Stimulated activated effector memory CD8-positive, alpha-beta T cell treated with anti-CD3 and anti-CD28 coated beads, Interleukin-12 subunit alpha, Interleukin-12 subunit beta, amount 100 ng/mL, for 72 hours (primary cell): Measurements from ENCODE around the gene IRF4.

ENCODE experiments used
- ATAC-seq: fragments of 150-1000 bp; cut with Tn5 transposase; 2 replicates; pipeline ENCODE4 v1.10.0; 2021
- DNase-seq, 2 donors: peaks; one replicate each; pipeline ENCODE4 v3.0.0; 2021 to 2022; ENCODE audit warnings: low spot score in 2 of 2
- H3K27ac Mint-ChIP-seq: one replicate; pipeline ENCODE4 v1.8.0; 2022; ENCODE audit warnings: mild to moderate bottlenecking, mixed read lengths
- H3K36me3 Mint-ChIP-seq: one replicate; pipeline ENCODE4 v1.8.0; 2022; ENCODE audit warnings: mild to moderate bottlenecking, mixed read lengths
- H3K4me1 Mint-ChIP-seq: one replicate; pipeline ENCODE4 v1.8.0; 2022; ENCODE audit warnings: mixed read lengths
- H3K4me3 Mint-ChIP-seq: one replicate; pipeline ENCODE4 v1.8.0; 2022; ENCODE audit warnings: mild to moderate bottlenecking, mixed read lengths
- H3K9me3 Mint-ChIP-seq: one replicate; pipeline ENCODE4 v1.8.0; 2022; ENCODE audit warnings: mixed read lengths

IRF4 gene

DNA sequence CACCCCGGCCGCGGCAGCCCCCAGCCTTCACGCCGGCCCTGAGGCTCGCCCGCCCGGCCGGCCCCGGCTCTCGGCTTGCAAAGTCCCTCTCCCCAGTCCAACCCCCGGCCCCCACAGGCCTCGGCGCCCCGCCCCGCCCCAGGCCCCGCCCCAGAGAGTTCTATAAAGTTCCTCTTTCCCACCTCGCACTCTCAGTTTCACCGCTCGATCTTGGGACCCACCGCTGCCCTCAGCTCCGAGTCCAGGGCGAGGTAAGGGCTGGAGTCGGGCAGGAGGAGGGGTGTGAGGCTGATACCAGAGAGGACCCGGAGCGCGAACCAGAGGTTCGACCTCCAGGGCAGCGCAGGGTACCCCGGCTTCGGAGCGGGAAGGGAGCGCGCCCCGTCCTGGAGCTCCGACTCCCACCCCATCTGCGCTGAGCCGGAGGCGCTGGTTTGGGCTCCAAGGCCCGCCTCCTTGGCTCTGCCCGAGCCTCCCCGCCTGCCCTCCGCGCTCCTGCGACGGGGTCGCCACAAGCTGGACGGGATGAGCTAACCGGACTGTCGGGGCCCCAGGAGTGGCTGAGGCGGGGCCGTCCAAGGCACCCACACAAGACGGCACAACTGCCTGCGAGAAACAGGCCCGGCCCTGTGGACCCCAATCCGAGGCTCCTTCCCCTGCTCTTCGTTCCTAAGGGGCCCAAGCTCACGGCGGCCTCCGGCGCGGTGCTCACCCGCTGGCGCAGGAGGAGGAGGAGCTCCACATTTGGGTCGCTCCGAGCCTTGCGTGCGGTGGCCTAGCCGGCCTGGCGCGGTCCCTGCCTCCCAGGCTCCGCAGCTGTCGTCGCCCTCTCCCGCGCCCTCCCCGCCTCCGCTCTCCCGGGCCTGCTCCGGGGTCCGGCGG is at the start of gene IRF4:
TSS of gene IRF4 (plus strand) at position 194 of the 882 bp plus-strand sequence. CDS start 1,401 bp downstream, outside the sequence.
- DNase-seq: peak; percentile 60 to 90
- peaks cover 62% of the 10 kb centered on the region for H3K4me1 Mint-ChIP-seq

DNA sequence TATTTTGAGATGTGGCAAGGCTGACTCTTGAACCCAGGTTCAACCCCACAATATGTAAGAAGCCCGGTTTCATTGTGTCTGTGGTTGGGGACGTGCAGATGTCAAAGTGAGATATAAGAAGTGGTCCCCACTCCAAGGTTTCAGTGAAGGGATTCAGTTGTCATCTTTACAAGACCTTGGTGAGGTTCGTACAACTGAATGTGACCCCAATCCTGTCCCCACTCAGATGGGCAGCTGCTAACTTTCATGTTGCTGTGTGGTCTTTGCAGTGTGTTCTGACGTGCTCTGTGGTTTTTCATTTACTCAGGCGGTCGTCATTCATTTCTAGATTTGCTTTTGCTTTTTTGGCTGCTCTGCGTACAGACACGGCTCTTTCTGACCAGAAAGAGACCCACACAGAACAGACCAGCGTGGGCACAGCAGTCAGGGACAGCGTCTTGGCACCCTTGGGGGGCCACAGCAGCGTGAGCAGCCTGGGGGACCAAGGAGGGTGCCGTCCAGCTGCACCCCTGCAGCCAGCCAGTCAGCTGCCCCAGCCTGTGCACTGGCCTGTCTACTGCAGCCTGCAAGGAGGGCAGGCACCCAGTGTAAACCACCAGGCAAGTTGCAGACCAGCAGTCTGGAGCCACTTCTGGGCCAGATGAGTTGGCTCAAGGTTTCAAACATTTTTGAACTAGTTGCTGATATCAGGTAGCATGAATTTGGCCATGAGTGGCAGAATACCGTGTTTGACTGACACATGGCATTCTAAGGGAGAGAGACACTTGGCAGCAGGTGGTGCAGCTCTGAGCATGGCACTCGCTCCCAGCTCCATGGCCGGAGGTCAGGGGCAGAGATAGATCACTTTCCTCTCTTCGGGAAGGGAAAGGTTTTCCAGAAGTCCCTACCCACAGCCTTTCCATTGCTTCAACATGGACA is 49.4 kb upstream of the IRF4 start:
- H3K4me1 Mint-ChIP-seq: peaks cover 62% of the 10 kb centered on the region
- DNase-seq: peak; percentile 17 to 80
- no peaks in the 10 kb centered on the region for H3K9me3 Mint-ChIP-seq
- H3K36me3 Mint-ChIP-seq: peaks cover 18% of the 10 kb centered on the region
- peak overlapping the region; percentile 38 for H3K4me3 Mint-ChIP-seq
- peak; percentile 80 for ATAC-seq
- H3K27ac Mint-ChIP-seq: peak overlapping the region; percentile 74

More for the DNA sequence above, at the start of gene IRF4:
- Mint-ChIP-seq H3K9me3 (no peaks in the 10 kb centered on the region), H3K27ac (peak within 1 kb of the TSS; percentile 99), H3K36me3 (peaks cover 68% of the 10 kb centered on the region), H3K4me3 (peak within 1 kb of the TSS; percentile 96)
- ATAC-seq: peak; percentile 69

DNA sequence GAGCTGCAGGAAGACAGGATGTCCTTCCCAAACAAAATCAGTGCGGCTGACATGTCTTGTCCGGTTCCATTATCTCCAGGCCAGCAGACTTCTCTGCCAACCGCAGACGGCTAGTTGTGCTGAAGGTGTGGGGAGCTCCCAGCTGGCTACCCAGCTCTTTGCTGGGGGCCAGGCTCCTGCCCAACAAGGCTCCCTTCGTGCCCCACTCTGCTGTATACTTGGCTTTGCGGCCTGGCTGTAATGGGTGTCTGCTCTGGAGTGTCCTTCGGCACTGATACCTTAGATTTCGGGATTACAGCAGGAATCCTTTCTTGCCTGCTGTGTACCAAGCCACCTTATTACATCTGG is 48.7 kb upstream of the IRF4 start:
- DNase-seq: no peak
- Mint-ChIP-seq H3K9me3 (no peaks in the 10 kb centered on the region), H3K27ac (no peak overlapping the region), H3K36me3 (peaks cover 24% of the 10 kb centered on the region), H3K4me3 (peak overlapping the region; percentile 38), H3K4me1 (peaks cover 56% of the 10 kb centered on the region)
- ATAC-seq: no peak

DNA sequence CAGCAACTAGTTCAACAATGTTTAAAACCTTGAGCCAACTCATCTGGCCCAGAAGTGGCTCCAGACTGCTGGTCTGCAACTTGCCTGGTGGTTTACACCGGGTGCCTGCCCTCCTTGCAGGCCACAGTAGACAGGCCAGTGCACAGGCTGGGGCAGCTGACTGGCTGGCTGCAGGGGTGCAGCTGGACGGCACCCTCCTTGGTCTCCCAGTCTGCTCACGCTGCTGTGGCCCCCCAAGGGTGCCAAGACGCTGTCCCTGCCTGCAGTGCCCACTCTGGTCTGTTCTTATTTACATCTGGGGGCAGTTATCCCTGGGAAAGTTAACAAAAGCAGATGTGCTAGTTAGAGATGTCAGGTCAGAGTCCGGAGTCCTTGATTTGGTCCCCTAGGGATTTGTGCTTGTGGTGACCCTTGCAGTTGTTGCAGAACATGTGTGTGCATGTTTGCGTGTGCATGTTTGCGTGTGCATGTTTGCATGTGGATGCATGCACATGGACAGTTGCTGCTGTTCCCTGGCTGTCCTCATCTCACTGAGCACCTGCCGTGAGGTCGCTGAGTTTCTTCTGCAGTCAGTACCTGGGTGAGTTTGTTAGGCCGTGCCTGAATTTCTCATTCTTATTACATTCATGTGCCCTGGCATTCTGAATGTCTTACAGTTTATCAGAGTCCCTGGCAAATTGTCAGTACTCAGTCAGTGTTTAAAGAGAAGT is 48.2 kb upstream of the IRF4 start:
- peak overlapping the region; percentile 38 for H3K4me3 Mint-ChIP-seq
- DNase-seq (no peak), ATAC-seq (no peak)
- peaks cover 50% of the 10 kb centered on the region for H3K4me1 Mint-ChIP-seq
- peaks cover 30% of the 10 kb centered on the region for H3K36me3 Mint-ChIP-seq
- H3K9me3 Mint-ChIP-seq: no peaks in the 10 kb centered on the region
- no peak overlapping the region for H3K27ac Mint-ChIP-seq

DNA sequence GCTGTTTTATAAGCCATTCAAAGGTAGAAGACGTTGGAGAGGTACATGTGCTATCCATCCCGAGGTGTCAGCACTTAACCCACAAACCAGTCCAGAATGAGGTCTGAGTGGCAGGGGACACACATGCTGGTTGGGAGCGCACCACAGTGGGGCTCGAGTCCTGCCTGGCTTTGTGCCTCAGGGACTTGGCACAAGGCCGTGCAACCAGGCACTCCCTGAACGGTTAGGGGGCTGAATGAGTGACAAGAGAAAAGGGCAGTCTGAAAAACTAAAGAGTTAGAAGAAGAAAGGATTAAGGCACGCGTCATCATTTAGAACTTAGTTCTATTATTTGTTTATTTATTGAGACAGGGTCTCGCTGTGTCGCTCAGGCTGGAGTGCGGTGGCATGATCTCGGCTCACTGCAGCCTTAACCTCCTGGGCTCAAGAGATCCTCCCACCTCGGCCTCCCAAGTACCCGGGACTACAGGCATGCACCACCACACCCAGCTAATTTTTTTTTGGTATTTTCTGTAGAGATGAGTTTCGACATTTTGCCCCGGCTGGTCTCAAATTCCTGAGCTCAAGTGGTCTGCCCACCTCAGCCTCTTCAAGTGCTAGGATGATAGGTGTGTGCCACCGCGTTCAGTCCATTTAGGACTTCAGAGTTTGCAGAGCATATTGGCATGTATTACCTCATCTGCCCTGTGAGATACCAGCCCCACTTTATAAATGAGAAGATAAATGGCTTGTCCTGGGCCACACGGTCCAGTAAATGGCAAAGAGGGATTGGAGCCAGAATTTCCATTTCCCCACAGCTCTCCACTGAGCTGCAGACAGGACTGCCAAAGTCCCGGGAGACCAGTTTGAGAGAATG is 47.4 kb upstream of the IRF4 start:
- Mint-ChIP-seq H3K27ac (no peak overlapping the region), H3K9me3 (no peaks in the 10 kb centered on the region), H3K36me3 (peaks cover 38% of the 10 kb centered on the region), H3K4me1 (peaks cover 43% of the 10 kb centered on the region), H3K4me3 (no peak overlapping the region)
- no peak for ATAC-seq
- DNase-seq: no peak

DNA sequence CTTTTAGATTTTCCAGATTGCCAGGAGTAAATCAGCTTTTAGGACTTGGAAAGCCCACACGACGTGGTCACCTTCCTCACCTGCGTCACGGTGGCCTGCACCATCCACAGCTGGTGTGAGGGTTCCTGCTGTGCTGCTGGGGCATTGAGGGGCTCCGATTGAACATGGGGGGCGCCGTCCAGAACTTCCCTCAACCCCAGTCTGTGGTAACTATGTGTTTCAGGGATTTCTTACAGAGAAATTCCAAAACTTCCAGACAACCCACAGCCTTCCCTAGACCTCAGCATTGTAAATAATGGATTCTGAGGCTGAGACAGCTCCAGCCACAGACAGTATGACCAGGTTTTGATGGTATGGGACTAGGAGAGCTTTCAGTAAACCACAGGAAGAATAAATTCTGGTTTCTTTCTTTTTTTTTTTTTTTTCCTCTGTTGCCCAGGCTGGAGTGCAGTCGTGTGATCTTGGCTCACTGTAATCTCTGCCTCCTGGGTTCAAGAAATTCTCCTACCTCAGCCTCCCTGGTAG is 46.7 kb upstream of the IRF4 start:
- no peak for ATAC-seq
- Mint-ChIP-seq H3K36me3 (peaks cover 45% of the 10 kb centered on the region), H3K9me3 (no peaks in the 10 kb centered on the region), H3K4me3 (no peak overlapping the region), H3K27ac (no peak overlapping the region), H3K4me1 (peaks cover 37% of the 10 kb centered on the region)
- no peak for DNase-seq

DNA sequence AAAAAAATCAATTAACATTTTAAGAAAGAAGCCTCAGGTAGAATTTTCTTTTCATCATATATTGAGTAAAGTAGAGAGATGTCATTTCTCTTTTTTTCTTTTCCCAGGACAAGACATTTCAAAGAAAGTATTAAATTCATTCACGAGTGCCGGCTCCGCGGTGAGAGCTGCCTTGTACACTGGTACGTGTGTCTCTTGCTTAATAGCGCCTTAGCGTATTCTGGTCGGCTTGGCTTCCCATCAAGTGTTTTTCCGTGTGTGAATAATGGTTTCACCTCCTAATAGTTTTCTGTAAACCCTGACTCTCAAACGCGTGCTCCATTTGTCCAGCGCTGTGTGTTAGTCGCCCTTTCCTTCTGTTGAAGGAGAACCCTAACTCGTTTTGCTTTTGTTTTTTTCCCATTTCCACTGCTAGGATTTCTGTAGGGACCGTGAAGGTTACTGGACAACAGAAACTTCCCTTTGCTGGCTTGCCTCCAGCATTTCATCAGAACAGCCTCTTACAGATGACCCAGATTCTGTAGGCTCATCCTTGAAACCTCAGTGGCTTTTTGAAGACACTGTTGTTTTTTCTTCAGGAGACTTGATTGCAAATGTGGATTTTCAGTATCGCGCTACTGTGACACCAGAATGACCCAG is 45.7 kb upstream of the IRF4 start:
- Mint-ChIP-seq H3K36me3 (peaks cover 51% of the 10 kb centered on the region), H3K27ac (no peak overlapping the region), H3K9me3 (no peaks in the 10 kb centered on the region), H3K4me1 (peaks cover 28% of the 10 kb centered on the region), H3K4me3 (no peak overlapping the region)
- ATAC-seq: no peak
- no peak for DNase-seq

DNA sequence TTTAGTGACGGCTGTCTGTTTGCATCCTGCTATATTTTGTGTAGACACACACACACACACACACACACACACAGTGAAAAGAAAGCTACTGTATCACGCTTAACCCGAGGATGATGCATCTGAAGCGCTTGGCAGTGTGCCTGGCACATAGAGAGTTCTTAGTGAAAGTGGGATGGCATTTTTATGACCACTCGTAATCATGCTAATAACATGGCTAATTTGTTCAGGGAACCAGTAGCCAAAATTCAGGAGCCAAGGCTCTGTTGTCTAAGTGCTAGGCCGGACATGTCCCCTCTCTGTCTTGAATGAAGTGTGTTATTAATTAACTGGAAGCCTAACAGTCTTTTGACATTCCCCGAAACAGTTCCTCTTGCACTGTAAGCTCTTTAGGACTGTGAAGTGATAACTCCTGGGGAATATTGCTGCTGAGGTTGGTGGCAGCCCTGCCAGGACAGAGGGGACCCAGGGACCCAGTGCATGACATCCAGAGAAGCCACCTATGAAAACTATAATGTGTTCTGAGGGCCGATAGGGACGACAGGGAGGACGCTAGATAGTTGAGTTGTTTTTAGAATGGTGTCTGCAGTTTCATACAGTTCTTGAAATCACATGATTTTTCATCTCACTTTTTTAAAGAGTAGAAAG is 45.0 kb upstream of the IRF4 start:
- Mint-ChIP-seq H3K36me3 (peaks cover 55% of the 10 kb centered on the region), H3K9me3 (no peaks in the 10 kb centered on the region), H3K4me3 (no peak overlapping the region), H3K4me1 (peaks cover 22% of the 10 kb centered on the region), H3K27ac (no peak overlapping the region)
- no peak for DNase-seq
- ATAC-seq: no peak

DNA sequence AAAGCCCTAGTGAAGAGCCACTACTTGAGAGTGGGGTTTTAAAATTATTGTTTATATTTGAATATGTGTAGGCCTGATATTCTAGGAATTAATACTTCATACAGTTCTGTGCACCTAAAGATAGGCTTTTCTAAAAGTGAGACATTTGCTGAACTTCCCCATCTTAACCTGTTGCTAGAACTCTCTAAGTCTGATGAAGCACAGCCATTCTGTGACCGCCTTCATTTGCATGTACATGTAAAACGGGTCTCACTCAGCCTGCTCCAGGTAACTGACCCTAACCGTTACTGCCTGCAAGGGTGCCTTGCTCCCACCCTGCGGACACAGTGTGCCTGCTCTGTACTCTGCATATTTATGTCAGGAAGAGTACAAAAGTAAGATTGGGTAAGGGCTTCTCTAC is 44.3 kb upstream of the IRF4 start:
- Mint-ChIP-seq H3K9me3 (no peaks in the 10 kb centered on the region), H3K36me3 (peaks cover 52% of the 10 kb centered on the region), H3K4me3 (no peak overlapping the region), H3K27ac (no peak overlapping the region), H3K4me1 (peaks cover 16% of the 10 kb centered on the region)
- ATAC-seq: no peak
- DNase-seq: no peak

DNA sequence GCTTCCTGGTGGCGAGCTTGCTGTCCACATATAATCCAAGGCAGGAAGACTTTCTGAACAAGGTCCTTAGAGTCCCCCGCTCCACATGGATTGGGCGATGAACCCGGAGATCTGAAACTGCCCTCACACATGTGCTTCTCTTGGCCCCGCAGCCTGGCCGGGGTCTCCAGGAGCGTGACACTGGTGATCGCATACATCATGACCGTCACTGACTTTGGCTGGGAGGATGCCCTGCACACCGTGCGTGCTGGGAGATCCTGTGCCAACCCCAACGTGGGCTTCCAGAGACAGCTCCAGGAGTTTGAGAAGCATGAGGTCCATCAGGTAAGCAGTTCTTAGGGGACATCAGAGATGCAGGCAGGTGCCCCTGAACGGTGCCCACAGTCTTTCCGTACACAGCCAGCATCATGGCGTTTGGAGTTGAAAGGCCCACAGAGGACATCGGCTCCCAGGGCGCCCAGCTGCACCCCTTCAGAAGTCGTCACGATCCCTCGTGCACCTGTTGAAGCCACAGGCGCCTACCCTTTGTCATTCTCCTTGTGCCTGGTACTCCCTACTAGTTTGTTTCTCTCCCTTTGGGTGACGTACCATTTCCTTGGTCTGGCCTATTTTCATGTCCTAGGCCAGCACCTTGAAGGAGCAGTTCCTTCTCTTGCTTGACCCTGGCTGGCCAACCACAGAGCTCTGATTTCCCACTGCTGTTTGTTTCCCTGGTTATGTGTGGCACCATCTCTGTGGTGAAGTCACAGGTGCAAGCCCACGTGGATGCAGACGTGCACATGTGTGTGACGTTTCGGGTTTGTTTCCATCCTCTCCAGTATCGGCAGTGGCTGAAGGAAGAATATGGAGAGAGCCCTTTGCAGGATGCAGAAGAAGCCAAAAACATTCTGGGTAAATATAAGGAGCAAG is 43.3 kb upstream of the IRF4 start:
- ATAC-seq (no peak), DNase-seq (no peak)
- no peak overlapping the region for H3K27ac Mint-ChIP-seq
- H3K4me1 Mint-ChIP-seq: peaks cover 17% of the 10 kb centered on the region
- peaks cover 50% of the 10 kb centered on the region for H3K36me3 Mint-ChIP-seq
- H3K9me3 Mint-ChIP-seq: no peaks in the 10 kb centered on the region
- H3K4me3 Mint-ChIP-seq: no peak overlapping the region

DNA sequence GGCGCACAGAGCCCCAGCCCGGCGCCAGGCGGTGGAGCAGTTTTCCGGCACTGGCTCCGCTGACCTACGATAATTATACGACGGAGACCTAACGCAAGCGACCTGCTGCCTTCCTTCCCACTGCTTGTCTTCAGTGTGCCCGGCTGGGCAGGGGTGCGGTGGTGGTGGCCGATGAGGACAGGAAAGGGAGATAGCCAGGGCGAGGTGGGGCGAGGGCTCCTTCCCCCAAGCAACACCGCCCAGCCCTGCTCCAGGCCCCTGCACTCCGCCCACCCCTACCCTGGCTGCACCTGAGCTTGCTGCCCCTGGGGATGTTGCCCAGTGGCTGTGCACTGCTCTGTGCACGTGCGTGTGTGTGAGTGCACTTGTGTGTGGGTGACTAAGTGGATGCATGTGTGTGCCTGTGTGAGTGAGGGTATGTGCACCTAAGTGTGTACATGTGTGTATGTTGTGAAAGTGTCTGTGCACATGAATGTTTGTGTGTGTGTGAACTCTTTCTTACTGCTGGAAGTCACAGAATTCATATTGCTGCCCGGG is 42.6 kb upstream of the IRF4 start:
- ATAC-seq (no peak), DNase-seq (no peak)
- H3K4me1 Mint-ChIP-seq: peaks cover 14% of the 10 kb centered on the region
- H3K36me3 Mint-ChIP-seq: peaks cover 50% of the 10 kb centered on the region
- no peak overlapping the region for H3K4me3 Mint-ChIP-seq
- no peak overlapping the region for H3K27ac Mint-ChIP-seq
- H3K9me3 Mint-ChIP-seq: no peaks in the 10 kb centered on the region

DNA sequence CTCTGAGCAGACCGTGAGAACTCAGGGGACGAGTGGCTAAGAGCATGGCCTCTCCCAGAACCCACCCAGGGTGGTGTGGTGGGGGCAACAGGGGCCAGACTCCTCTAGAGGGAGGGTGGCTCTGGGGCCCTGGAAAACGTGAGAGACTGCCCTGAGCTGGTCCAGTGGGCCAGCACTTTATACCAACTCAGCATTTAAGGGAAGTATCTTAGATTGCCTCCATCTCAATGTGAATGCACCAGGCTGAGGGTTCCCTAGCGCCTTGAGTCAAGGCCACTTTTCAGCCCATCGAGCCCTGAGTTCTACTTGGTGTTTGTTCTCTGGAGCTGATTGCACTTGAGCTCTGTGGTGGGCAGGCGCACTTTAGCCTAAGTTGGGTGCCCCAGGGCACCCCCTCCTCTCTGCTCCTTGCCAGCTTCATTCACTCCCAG is 42.0 kb upstream of the IRF4 start:
- DNase-seq (no peak), ATAC-seq (no peak)
- Mint-ChIP-seq H3K4me3 (no peak overlapping the region), H3K4me1 (peaks cover 9% of the 10 kb centered on the region), H3K36me3 (peaks cover 51% of the 10 kb centered on the region), H3K9me3 (no peaks in the 10 kb centered on the region), H3K27ac (no peak overlapping the region)
